HFFc6 (cell line): ENCODE measurements around the gene M1AP. TPM values are rescaled to one million over a fixed set of nuclear protein-coding genes. Genes with fewer than 3 reads are reported as not detected.
A peak's percentile ranks its signal among the peaks of the same experiment; 100 is the strongest.

Source experiments
- DNase-seq: peaks from one replicate; pipeline ENCODE4 v3.0.0-alpha.2; 2018
- H3K27ac Mint-ChIP-seq: 2 replicates; pipeline ENCODE4 v1.8.0; 2020; ENCODE audit warnings: mild to moderate bottlenecking, mixed read lengths
- H3K27me3 Mint-ChIP-seq: 2 replicates; pipeline ENCODE4 v1.8.0; 2021; ENCODE audit warnings: mild to moderate bottlenecking, moderate library complexity, mixed read lengths; ENCODE audit not compliant: insufficient read depth
- H3K36me3 Mint-ChIP-seq: 2 replicates; pipeline ENCODE4 v1.8.0; 2021; ENCODE audit warnings: low read depth, mixed read lengths
- H3K4me1 Mint-ChIP-seq: 2 replicates; pipeline ENCODE4 v1.8.0; 2020; ENCODE audit warnings: low read depth, mixed read lengths
- H3K4me3 Mint-ChIP-seq: 2 replicates; pipeline ENCODE4 v1.8.0; 2020; ENCODE audit warnings: mild to moderate bottlenecking, moderate library complexity, mixed read lengths
- H3K9me3 Mint-ChIP-seq: 2 replicates; pipeline ENCODE4 v1.8.0; 2020; ENCODE audit warnings: mild to moderate bottlenecking, mixed read lengths
- CTCF ChIP-seq: fragments of 200-600 bp; sonication (generic); IDR thresholded peaks from 2 replicates; pipeline ENCODE4 v1.5.0; 2021; ENCODE audit warnings: antibody characterized with exemption, mild to moderate bottlenecking
- total RNA-seq, 6 experiments: library from RNA; stranded (reverse); fragmentation: NEBNext Ultra II Directional; extraction: Animal tissue kit (Norgen Biotek cat#: 25700); gene quantifications; 2 replicates in 1 of 6; 3 replicates in 5 of 6; pipeline ENCODE4 v1.2.3, GENCODE V29; 2021

The M1AP gene
- total RNA-seq, 6 experiments from 2014 or later = 0.14 to 0.38 (median 0.17) TPM; not detected in 1

GRCh38 chr2:74673826-74674528 is 25.8 kb upstream of the M1AP start:
- Mint-ChIP-seq H3K27me3 (peaks cover 3% of the 10 kb centered on the region; the same call in 1 of the 2 replicates), H3K4me3 (no peak overlapping the region), H3K27ac (no peak overlapping the region), H3K9me3 (peaks cover 4% of the 10 kb centered on the region), H3K4me1 (peaks cover 19% of the 10 kb centered on the region), H3K36me3 (peaks cover 21% of the 10 kb centered on the region)
- no peak for DNase-seq
- TF ChIP-seq CTCF = no peak

- peaks cover 3% of the 10 kb centered on the region; the same call in 1 of the 2 replicates for H3K27me3 Mint-ChIP-seq
- H3K36me3 Mint-ChIP-seq = peaks cover 25% of the 10 kb centered on the region
- no peak for TF ChIP-seq CTCF
- DNase-seq = peak; percentile 79
- H3K27ac Mint-ChIP-seq = peak overlapping the region; percentile 36; the same call in 1 of the 2 replicates
- H3K4me1 Mint-ChIP-seq = peaks cover 19% of the 10 kb centered on the region
- H3K9me3 Mint-ChIP-seq = peaks cover 4% of the 10 kb centered on the region
- H3K4me3 Mint-ChIP-seq = no peak overlapping the region
These were observed 23.3 kb upstream of the M1AP start for GRCh38 chr2:74671479-74671878.

GRCh38 chr2:74670263-74670662 is 22.1 kb upstream of the M1AP start:
- DNase-seq = no peak
- Mint-ChIP-seq H3K4me3 (no peak overlapping the region), H3K27ac (no peak overlapping the region), H3K9me3 (peaks cover 4% of the 10 kb centered on the region), H3K4me1 (peaks cover 19% of the 10 kb centered on the region), H3K27me3 (0 out of 2 replicates have a peak, but pooled peaks cover 2% of the 10 kb centered on the region), H3K36me3 (peaks cover 17% of the 10 kb centered on the region)
- TF ChIP-seq CTCF = no peak

- Mint-ChIP-seq H3K9me3 (peaks cover 4% of the 10 kb centered on the region), H3K36me3 (peaks cover 17% of the 10 kb centered on the region), H3K27me3 (0 out of 2 replicates have a peak, but pooled peaks cover 2% of the 10 kb centered on the region), H3K4me1 (peaks cover 19% of the 10 kb centered on the region), H3K27ac (no peak overlapping the region), H3K4me3 (no peak overlapping the region)
- DNase-seq = no peak
- TF ChIP-seq CTCF = no peak
These were observed 20.0 kb upstream of the M1AP start for GRCh38 chr2:74668087-74668486.

- H3K9me3 Mint-ChIP-seq = no peaks in the 10 kb centered on the region
These were observed 11.3 kb upstream of the M1AP start for GRCh38 chr2:74659462-74659861.

More at GRCh38 chr2:74659462-74659861, 11.3 kb upstream of the M1AP start:
- Mint-ChIP-seq H3K27me3 (no peaks in the 10 kb centered on the region; the same call in 1 of the 2 replicates), H3K4me3 (no peak overlapping the region), H3K27ac (no peak overlapping the region), H3K4me1 (peaks cover 35% of the 10 kb centered on the region), H3K36me3 (no peaks in the 10 kb centered on the region)
- TF ChIP-seq CTCF = no peak
- no peak for DNase-seq
